ENCODE measurements around the gene SLC2A10.

Gene SLC2A10

DNA sequence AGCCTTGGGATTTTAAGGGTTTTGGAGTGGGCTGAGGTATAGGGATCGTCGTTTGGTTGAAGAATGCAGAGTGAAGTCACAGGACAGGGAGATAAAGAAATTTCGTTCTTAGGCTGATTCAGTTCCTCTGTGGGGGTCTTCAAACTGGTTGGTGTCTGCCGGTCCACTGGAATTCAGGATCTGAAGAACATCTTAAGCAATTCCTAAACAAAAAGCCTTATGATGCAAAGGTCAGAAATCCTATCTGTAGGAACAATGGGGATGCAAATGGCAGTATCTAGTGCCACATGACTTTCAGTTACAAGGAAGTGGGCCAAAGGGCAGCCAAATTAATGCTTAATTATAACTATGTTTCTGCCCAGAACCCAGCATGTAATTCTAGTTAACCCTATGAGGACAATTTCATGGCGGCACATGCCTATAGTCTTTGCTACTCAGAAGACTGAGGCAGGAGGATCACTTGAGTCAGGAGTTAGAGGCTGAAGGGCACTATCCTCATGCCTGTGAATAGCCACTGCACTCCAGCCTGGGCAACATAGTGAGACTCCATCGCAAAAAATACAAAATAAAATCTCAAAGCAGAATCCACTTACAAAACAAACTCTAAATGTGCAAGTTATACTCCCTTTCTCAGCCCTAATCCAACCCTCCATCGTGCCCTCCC is 4.6 kb upstream of the SLC2A10 start:
- Histone ChIP-seq H3K4me1 (ENCODE audit: control insufficient read depth, insufficient read depth, low read length, poor library complexity, severe bottlenecking) (peaks cover 11% of the 10 kb centered on the region), H3K4me3 (ENCODE audit: extremely low read depth, insufficient read depth, low read length, poor library complexity, severe bottlenecking) (no peak overlapping the region), H3K27ac (ENCODE audit: low read depth, low read length, severe bottlenecking) (no peak overlapping the region), H3K36me3 (ENCODE audit: control insufficient read depth, insufficient read depth, low read length) (no peaks in the 10 kb centered on the region), H3K9me3 (ENCODE audit: control insufficient read depth, low read length) (peaks cover 10% of the 10 kb centered on the region)
- 57 to 62% methylated on average over 3 to 7 of the region's 7 CpGs for WGBS, 2 experiments (ENCODE audit: insufficient coverage in 2 of 2)

DNA sequence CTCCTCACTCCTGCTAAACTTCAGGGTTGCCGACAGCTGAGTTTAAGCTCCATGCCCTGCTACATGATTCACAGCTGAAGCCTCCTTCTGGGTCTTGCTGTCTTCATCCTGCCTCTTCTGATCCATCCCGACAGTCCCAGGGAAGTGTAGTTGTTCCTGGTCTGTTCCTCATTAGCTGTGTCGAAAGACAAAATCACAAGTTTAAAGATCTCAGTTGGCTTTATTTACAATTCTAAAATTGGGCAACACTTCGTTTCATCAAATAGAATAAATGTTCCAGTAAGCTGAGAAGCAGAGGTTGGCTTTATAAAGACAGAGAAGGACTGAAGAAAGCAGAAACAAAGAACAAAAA is 4.1 kb upstream of the SLC2A10 start:
- Histone ChIP-seq H3K36me3 (ENCODE audit: control insufficient read depth, insufficient read depth, low read length) (no peaks in the 10 kb centered on the region), H3K27ac (ENCODE audit: low read depth, low read length, severe bottlenecking) (no peak overlapping the region), H3K4me3 (ENCODE audit: extremely low read depth, insufficient read depth, low read length, poor library complexity, severe bottlenecking) (no peak overlapping the region), H3K9me3 (ENCODE audit: control insufficient read depth, low read length) (peaks cover 10% of the 10 kb centered on the region), H3K4me1 (ENCODE audit: control insufficient read depth, insufficient read depth, low read length, poor library complexity, severe bottlenecking) (peaks cover 14% of the 10 kb centered on the region)
- WGBS, 2 experiments (ENCODE audit: insufficient coverage in 2 of 2) = 93 to 94% methylated on average over 3 of the region's 4 CpGs

DNA sequence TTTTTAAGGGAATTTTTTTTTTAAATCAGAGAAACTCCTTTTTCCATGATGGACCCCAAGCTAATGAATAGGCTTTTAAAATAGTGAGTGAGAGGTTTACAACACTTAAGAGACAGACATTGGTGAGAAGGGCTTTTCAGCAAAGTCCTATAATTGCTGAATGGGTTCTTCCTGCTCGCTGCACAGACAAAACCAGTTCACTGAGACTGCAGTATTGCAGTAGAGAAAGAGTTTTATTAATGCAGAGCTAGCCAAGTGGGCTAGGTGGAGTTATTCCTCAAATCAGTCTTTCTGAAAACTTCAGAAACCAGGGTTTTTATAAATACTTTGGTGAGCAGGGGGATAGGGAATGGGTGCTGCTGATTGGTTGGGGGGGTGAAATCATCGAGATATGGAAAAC is 3.2 kb upstream of the SLC2A10 start:
- Histone ChIP-seq H3K9me3 (ENCODE audit: control insufficient read depth, low read length) (peaks cover 10% of the 10 kb centered on the region), H3K4me1 (ENCODE audit: control insufficient read depth, insufficient read depth, low read length, poor library complexity, severe bottlenecking) (peaks cover 15% of the 10 kb centered on the region), H3K4me3 (ENCODE audit: extremely low read depth, insufficient read depth, low read length, poor library complexity, severe bottlenecking) (no peak overlapping the region), H3K27ac (ENCODE audit: low read depth, low read length, severe bottlenecking) (no peak overlapping the region), H3K36me3 (ENCODE audit: control insufficient read depth, insufficient read depth, low read length) (no peaks in the 10 kb centered on the region)
- WGBS, 2 experiments (ENCODE audit: insufficient coverage in 2 of 2) = 100% methylated on average over 2 of the region's 2 CpGs

DNA sequence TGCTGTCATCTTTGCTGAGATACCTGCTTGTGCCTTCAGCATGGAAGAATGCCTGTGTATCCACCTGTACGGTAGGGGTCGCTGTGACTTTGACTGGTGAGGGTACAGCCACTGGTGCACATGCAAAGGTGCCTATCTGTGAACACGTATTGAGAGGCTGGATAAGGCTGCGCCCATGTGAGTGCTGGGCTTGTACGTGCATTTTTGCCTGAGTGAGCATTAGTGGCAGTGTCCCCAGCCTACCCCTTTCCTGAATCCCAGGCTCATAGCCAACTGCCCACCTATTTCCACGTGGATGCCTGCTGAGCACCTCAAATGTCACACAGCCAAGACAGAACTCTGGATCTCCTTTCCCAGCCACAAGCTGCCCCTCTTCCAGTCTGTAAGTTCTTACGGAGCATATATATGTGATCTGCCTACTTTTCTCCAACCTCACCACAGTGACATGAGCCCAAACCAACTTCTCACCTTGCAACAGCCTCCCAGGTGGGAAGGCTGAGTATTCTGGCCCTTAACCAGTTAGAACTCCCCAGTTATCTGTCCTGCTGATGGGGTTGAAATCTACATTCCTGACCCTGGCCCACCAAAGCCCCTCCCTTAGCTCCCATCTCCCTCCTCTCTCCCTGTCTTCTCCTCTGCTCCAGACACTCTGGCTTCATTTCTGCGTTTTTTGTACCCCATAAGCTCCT is 1.1 kb upstream of the SLC2A10 start:
- no peak overlapping the region for H3K4me3 ChIP-seq (ENCODE audit: extremely low read depth, insufficient read depth, low read length, poor library complexity, severe bottlenecking)
- no peak overlapping the region for H3K27ac ChIP-seq (ENCODE audit: low read depth, low read length, severe bottlenecking)
- 86 to 87% methylated on average over 8 of the region's 8 CpGs for WGBS, 2 experiments (ENCODE audit: insufficient coverage in 2 of 2)
- peaks cover 9% of the 10 kb centered on the region for H3K4me1 ChIP-seq (ENCODE audit: control insufficient read depth, insufficient read depth, low read length, poor library complexity, severe bottlenecking)
- no peaks in the 10 kb centered on the region for H3K36me3 ChIP-seq (ENCODE audit: control insufficient read depth, insufficient read depth, low read length)
- H3K9me3 ChIP-seq (ENCODE audit: control insufficient read depth, low read length) = peaks cover 10% of the 10 kb centered on the region

DNA sequence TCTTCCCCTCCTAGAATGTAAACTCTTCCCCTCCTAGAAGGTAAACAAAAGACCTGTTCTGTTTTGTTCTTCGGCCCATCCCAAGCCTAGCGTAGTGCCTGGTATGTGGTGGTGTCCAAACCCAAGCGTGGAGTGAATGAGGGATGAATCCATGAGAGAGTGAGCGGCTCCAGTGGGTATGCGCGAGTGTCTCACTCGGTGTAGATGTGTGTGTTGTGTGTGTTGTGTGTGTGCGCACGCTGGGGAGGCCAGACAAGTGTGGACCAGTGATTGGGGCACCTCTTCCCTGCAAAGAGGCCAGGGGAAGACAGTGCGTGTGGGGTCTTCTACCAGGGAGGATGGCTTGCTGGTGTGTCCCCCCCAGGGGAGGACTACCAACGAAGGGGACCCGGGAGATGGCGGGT is 392 bp upstream of the SLC2A10 start:
- 70 to 74% methylated on average over 7 to 10 of the region's 13 CpGs for WGBS, 2 experiments (ENCODE audit: insufficient coverage in 2 of 2)
- H3K4me1 ChIP-seq (ENCODE audit: control insufficient read depth, insufficient read depth, low read length, poor library complexity, severe bottlenecking) = peaks cover 9% of the 10 kb centered on the region
- H3K36me3 ChIP-seq (ENCODE audit: control insufficient read depth, insufficient read depth, low read length) = no peaks in the 10 kb centered on the region
- peak overlapping the region; percentile 61 for H3K4me3 ChIP-seq (ENCODE audit: extremely low read depth, insufficient read depth, low read length, poor library complexity, severe bottlenecking)
- peak overlapping the region; percentile 64 for H3K27ac ChIP-seq (ENCODE audit: low read depth, low read length, severe bottlenecking)
- peaks cover 10% of the 10 kb centered on the region for H3K9me3 ChIP-seq (ENCODE audit: control insufficient read depth, low read length)

DNA sequence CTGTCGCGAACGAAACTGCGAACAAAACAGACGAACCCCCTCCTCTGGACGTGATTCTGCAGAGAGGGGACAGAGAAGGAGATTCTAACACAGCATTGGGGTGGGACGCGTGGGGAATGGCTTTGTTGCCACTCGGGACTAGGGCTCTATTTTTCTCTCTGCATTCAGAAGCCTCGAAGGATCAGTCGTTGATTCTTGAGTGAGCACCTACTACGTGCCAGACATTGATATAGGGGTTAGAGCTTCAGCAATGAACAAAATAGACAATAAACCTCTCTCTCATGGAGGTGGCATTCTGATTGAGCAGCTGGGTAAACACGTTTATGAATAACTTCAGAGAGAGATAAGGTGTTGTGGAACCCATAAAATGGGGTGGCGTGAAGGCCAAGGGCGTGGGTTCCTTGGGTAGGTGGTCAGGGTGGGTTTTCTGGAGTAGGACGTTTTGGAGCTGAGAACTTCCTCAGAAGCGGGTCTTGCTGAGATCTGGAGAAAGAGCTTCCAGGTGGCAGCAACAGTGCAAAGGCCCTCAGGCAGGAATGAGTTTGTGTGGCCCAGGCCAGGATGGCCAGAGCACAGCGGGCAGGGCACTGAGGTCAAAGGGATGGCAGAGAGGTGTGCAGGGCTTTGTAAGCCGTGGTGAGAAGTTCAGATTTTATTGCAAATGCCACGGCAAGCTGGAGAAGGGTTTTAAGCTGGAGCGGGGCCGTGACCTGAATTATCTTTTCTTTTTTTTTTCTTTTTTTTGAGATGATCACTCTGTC is 884 bp downstream of the SLC2A10 start:
- 48 to 62% methylated on average over 17 to 19 of the region's 22 CpGs for WGBS, 2 experiments (ENCODE audit: insufficient coverage in 2 of 2)
- Histone ChIP-seq H3K27ac (ENCODE audit: low read depth, low read length, severe bottlenecking) (peak overlapping the region; percentile 64), H3K9me3 (ENCODE audit: control insufficient read depth, low read length) (peaks cover 10% of the 10 kb centered on the region), H3K4me1 (ENCODE audit: control insufficient read depth, insufficient read depth, low read length, poor library complexity, severe bottlenecking) (peaks cover 16% of the 10 kb centered on the region), H3K36me3 (ENCODE audit: control insufficient read depth, insufficient read depth, low read length) (no peaks in the 10 kb centered on the region), H3K4me3 (ENCODE audit: extremely low read depth, insufficient read depth, low read length, poor library complexity, severe bottlenecking) (peak overlapping the region; percentile 61)

DNA sequence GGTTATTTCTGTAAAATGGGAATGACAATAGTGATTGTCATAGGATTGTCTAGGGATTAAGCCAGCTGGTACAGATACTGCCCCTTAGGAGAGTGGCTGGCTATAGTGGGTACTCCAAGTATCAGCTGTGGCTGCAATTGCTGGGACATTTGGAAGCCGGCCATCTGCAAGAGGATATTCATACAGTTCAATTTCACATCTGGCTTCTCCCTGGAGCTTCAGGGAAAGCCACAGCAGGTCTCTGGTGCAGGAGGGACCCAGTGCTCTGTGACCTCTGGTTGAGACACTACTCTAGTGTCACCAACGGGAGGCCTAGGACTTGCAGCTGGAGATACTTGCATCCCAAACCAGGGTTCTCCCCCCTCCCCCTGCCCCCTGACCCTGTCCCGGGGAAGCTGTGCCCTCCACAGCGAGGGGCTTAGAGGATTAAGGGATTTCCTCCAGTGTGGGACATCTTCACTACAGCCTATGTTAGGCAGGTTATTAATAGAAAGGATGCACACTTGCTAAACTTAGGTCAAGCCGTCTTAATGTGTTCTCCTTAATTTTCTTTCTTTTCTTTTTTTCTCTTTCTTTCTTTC is 2.7 kb downstream of the SLC2A10 start:
- WGBS, 2 experiments (ENCODE audit: insufficient coverage in 2 of 2) = 84 to 100% methylated on average over 2 of the region's 5 CpGs

DNA sequence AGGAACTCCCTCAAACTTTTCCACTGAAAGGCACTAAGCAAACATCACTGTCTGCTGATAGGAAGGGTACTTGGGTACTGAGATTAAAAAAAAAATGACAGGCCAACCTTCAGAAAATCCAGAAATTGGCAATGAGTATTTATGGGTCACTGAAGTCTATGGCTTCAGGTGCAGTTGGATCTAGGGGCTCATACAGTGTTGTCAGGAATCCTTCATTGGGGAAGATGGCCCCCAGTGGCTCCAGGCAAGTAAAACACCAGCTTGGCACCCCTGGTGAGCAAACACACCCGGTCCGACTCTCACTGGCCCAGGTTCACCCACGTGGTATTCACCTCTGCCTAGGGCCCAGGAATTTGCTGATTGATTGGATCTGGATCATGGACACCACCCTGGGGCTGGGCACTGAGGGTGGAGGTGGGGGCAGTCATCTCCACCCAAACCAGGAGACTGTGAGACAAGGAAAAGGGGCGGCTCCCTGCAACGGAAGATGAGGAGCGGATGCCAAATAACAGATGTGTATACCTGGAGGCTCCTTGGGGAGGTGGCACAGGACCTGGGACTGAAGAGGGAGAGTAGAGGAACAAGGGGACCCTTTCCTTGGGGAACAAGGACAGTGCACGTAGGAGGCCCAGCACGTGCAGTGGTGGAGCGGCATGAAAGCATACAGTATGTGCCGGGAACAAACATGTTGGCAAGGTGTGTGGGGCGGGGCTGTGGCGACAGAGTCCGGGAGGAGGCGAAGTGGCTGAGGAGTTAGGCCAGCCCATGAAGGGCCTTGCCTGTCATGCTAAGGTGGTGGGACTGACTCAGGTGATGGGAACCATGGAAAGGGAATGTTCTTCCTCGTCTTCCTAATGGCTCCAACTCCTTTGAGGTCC is 4.7 kb downstream of the SLC2A10 start:
- Histone ChIP-seq H3K27ac (ENCODE audit: low read depth, low read length, severe bottlenecking) (no peak overlapping the region), H3K36me3 (ENCODE audit: control insufficient read depth, insufficient read depth, low read length) (peaks cover 2% of the 10 kb centered on the region), H3K4me3 (ENCODE audit: extremely low read depth, insufficient read depth, low read length, poor library complexity, severe bottlenecking) (no peak overlapping the region), H3K9me3 (ENCODE audit: control insufficient read depth, low read length) (no peaks in the 10 kb centered on the region), H3K4me1 (ENCODE audit: control insufficient read depth, insufficient read depth, low read length, poor library complexity, severe bottlenecking) (peaks cover 20% of the 10 kb centered on the region)
- 93 to 99% methylated on average over 8 to 15 of the region's 15 CpGs for WGBS, 2 experiments (ENCODE audit: insufficient coverage in 2 of 2)

More for the DNA sequence above, 2.7 kb downstream of the SLC2A10 start:
- Histone ChIP-seq H3K9me3 (ENCODE audit: control insufficient read depth, low read length) (no peaks in the 10 kb centered on the region), H3K27ac (ENCODE audit: low read depth, low read length, severe bottlenecking) (no peak overlapping the region), H3K4me3 (ENCODE audit: extremely low read depth, insufficient read depth, low read length, poor library complexity, severe bottlenecking) (no peak overlapping the region), H3K4me1 (ENCODE audit: control insufficient read depth, insufficient read depth, low read length, poor library complexity, severe bottlenecking) (peaks cover 23% of the 10 kb centered on the region), H3K36me3 (ENCODE audit: control insufficient read depth, insufficient read depth, low read length) (peaks cover 2% of the 10 kb centered on the region)

DNA sequence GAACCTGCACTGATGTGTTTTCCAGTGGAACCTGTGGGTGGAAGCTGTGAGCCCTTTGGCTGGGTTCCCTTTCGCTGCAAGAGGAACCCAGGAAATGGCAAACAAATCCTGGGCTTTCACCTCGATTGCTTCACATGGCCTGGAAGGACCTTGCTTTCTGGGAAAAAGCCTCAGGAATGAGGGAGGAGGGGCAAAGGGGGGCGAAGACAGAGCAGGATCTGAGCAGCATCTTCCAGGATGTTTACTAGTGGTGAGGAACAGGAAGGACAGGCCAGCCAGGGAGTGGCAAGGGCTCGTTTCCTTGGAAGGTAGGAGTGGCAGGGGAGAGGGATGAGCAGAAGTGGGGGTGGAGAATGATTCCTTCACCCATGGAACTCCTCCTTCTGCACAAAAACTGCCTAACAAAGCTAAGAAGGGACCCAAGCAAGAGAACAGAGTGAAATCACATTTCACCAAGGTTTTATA is 5.9 kb downstream of the SLC2A10 start:
- Histone ChIP-seq H3K4me3 (ENCODE audit: extremely low read depth, insufficient read depth, low read length, poor library complexity, severe bottlenecking) (no peak overlapping the region), H3K4me1 (ENCODE audit: control insufficient read depth, insufficient read depth, low read length, poor library complexity, severe bottlenecking) (peaks cover 15% of the 10 kb centered on the region), H3K27ac (ENCODE audit: low read depth, low read length, severe bottlenecking) (peak overlapping the region; percentile 17), H3K9me3 (ENCODE audit: control insufficient read depth, low read length) (peaks cover 4% of the 10 kb centered on the region), H3K36me3 (ENCODE audit: control insufficient read depth, insufficient read depth, low read length) (peaks cover 9% of the 10 kb centered on the region)
- 34 to 45% methylated on average over 3 to 4 of the region's 4 CpGs for WGBS, 2 experiments (ENCODE audit: insufficient coverage in 2 of 2)

Measured in mesodermal cell (in vitro differentiated cells).